ENCODE data around the gene MRPL20. TPM values are rescaled to one million over a fixed set of nuclear protein-coding genes. Genes with fewer than 3 reads are reported as not detected.
A peak's percentile ranks its signal among the peaks of the same experiment; 100 is the strongest.
"Not testable (repeated sequence)": the region's sequence is repeated elsewhere in the genome, so short reads cannot be mapped to it uniquely, and the experiment has no call there.

Gene MRPL20
- total RNA-seq, 4 donors from 2014 or later, result 58.2 to 94.1 (median 78.2) TPM

DNA sequence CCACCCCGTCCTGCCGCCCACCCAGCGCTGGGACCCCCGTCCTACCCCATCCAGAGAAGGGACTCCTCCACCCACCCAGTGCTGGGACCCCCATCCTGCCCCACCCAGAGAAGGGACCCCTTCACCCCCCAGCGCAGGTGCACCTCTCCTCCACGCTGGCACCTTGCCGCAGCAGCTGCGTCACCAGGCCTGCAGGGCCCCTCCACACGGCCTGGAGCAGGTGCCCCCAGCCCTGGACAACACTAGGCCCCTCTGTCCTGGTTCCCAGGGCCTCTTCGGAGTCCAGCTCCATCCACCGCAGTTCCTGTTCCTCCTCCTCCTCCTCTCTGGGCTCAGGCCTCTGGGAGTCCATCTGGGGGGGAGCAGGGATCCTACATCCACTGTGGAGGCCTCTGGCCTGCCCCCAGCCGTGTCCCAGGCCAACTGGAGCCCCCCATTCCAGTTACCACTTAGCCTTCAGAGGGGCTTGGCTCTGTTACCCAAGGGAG is 13.6 kb upstream of the MRPL20 start:
- no peak for TF ChIP-seq CTCF (IDR thresholded peaks at IDR 0.05)
- TF ChIP-seq POLR2A (IDR thresholded peaks at IDR 0.05), result no peak
- Histone ChIP-seq H3K27me3 (no peaks in the 10 kb centered on the region), H3K9me3 (no peaks in the 10 kb centered on the region), H3K27ac (peak overlapping the region in 1 of 4 donors; percentile 49), H3K4me3 (peak overlapping the region in 3 of 4 donors; percentile 22 to 41 (median 39)), H3K4me1 (peaks cover 0 to 16% (median 4%) of the 10 kb centered on the region in 4 donors), H3K36me3 (no peaks in the 10 kb centered on the region)
- no peak for DNase-seq

GRCh38 chr1:1419813-1420653 is 12.9 kb upstream of the MRPL20 start:
- no peak for DNase-seq
- Histone ChIP-seq H3K4me1 (peaks cover 0 to 16% (median 4%) of the 10 kb centered on the region in 4 donors), H3K27ac (peak overlapping the region; percentile 27 to 69 (median 57)), H3K9me3 (no peaks in the 10 kb centered on the region), H3K4me3 (peak overlapping the region in 3 of 4 donors; percentile 31 to 43 (median 39)), H3K27me3 (no peaks in the 10 kb centered on the region), H3K36me3 (no peaks in the 10 kb centered on the region)
- TF ChIP-seq POLR2A (IDR thresholded peaks at IDR 0.05) (no peak), CTCF (IDR thresholded peaks at IDR 0.05) (no peak)

- DNase-seq, result no peak
- Histone ChIP-seq H3K4me1 (peaks cover 0 to 16% (median 4%) of the 10 kb centered on the region in 4 donors), H3K36me3 (no peaks in the 10 kb centered on the region), H3K9me3 (no peaks in the 10 kb centered on the region), H3K27ac (peak overlapping the region; percentile 27 to 69 (median 57)), H3K4me3 (peak overlapping the region in 2 of 4 donors; percentile 39 to 43), H3K27me3 (no peaks in the 10 kb centered on the region)
- TF ChIP-seq CTCF (IDR thresholded peaks at IDR 0.05) (no peak), POLR2A (IDR thresholded peaks at IDR 0.05) (no peak)
Measured at GRCh38 chr1:1419363-1419812, 12.3 kb upstream of the MRPL20 start.

DNA sequence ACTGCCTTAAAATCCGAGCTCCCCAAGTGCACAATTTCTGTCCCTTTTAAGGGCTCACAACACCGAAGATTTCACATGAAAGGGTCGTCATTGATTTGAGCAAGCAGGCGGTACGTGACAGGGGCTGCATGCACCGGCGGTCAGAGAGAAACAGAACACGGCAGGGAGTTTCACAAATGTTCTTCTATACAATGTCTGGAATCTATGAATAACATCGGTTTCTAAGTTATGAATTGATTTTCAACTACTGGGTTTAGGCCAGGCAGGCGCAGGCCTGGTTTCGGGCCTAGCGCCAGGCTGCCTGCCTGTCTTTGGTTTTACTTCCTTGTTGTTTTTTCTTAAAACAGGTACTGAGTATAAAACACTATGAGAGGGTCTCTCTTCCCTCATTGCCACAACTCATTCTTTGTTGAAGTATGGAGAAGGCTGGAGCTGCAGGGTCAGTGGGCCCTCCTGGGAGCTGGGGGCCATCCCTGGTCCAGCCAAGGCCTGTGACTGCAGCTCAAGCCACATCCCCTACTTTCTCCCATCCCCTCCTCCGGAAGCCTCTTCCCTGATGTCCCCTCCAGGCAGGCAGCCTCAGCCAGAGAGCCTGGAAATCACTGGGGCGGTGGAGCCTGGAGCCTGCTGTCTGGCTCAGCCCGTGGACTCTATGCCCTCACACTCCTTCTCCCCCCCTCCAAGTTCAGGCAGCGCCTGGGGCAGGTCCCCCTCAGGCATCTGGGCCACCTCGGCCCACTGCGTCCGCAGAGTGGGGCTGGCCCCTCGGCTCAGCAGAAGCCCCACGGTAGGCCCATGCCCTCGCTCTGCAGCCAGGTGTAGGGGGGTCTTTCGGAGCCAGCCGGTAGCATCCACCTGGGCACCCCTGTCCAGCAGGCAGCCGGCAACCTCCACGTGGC is 11.6 kb upstream of the MRPL20 start:
- Histone ChIP-seq H3K36me3 (no peaks in the 10 kb centered on the region), H3K4me3 (no peak overlapping the region), H3K4me1 (peaks cover 0 to 16% (median 4%) of the 10 kb centered on the region in 4 donors), H3K27ac (no peak overlapping the region), H3K9me3 (no peaks in the 10 kb centered on the region), H3K27me3 (no peaks in the 10 kb centered on the region)
- TF ChIP-seq POLR2A (IDR thresholded peaks at IDR 0.05), result no peak
- no peak for TF ChIP-seq CTCF (IDR thresholded peaks at IDR 0.05)
- no peak for DNase-seq

DNA sequence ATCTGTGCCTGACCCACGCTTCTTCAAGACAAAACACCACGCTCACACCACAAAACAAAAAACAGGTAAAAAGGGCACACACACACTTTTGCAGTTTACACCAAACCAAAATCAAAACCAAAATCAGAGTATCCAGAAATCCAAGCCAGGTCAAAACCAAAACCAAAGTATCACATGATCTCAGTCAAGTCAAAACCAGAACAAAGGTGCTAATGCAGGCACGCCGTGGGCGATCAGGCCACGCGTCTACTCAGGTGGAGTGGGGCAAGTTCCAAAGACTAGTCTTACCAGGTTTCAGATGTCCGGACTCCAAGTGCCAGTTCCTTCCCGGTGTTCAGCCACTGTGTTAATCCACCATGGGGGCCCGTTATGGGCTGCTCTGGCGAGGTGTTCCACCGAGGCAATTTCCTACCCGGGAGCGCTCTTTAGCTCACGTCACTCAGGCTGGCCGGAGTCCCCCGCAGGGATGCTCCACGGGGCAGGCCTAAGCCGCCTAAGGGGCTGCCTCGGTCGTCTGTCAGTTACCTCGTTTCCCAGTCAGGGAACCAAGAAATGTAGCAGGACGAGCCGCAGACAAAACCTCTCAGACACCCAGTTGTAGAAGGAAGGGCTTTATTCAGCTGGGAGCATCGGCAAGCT is 10.9 kb upstream of the MRPL20 start:
- not testable (repeated sequence) for H3K27ac ChIP-seq, DNase-seq, H3K9me3 ChIP-seq, H3K4me3 ChIP-seq, H3K36me3 ChIP-seq, H3K27me3 ChIP-seq
- peaks cover 0 to 16% (median 4%) of the 10 kb centered on the region in 4 donors for H3K4me1 ChIP-seq

- not testable (repeated sequence) for H3K9me3 ChIP-seq, H3K4me3 ChIP-seq, DNase-seq, H3K27ac ChIP-seq, H3K36me3 ChIP-seq, H3K27me3 ChIP-seq
- peaks cover 0 to 16% (median 4%) of the 10 kb centered on the region in 4 donors for H3K4me1 ChIP-seq
Measured at GRCh38 chr1:1417396-1417795, 10.3 kb upstream of the MRPL20 start.

Measured in Peyer's patch (tissue), 4 donors.